NOMO-1 treated with DMSO at 0.1 percent for 48 hours (cell line): Measurements from ENCODE around the gene CA9.

Experiments used
- DNase-seq: peaks from one replicate; lab custom pipeline; 2025; ENCODE audit not compliant: unreplicated experiment; lab: John Stamatoyannopoulos, UW

Gene CA9

GRCh38 chr9:35714123-35714522 is 40.4 kb downstream of the CA9 start:
- DNase-seq = no peak

GRCh38 chr9:35714579-35715252 is 41.0 kb downstream of the CA9 start:
- DNase-seq = no peak

- no peak for DNase-seq
Measured at GRCh38 chr9:35716230-35716629, 42.5 kb downstream of the CA9 start.

- no peak for DNase-seq
Measured at GRCh38 chr9:35717132-35717870, 43.6 kb downstream of the CA9 start.

- DNase-seq = no peak
Measured at GRCh38 chr9:35718721-35719511, 45.2 kb downstream of the CA9 start.

GRCh38 chr9:35719546-35719945 is 45.8 kb downstream of the CA9 start:
- DNase-seq = no peak

- DNase-seq = no peak
Measured at GRCh38 chr9:35723426-35723825, 49.7 kb downstream of the CA9 start.

- DNase-seq = no peak
Measured at GRCh38 chr9:35723908-35724307, 50.2 kb downstream of the CA9 start.

- no peak for DNase-seq
Measured at GRCh38 chr9:35725362-35725761, 51.6 kb downstream of the CA9 start.

GRCh38 chr9:35726931-35727330 is 53.2 kb downstream of the CA9 start:
- peak; percentile 52 for DNase-seq

GRCh38 chr9:35727676-35728040 is 53.9 kb downstream of the CA9 start:
- DNase-seq = no peak

GRCh38 chr9:35728041-35728971 is 54.6 kb downstream of the CA9 start:
- peak; percentile 76 for DNase-seq

GRCh38 chr9:35729101-35729500 is 55.4 kb downstream of the CA9 start:
- no peak for DNase-seq

- peak; percentile 70 for DNase-seq
Measured at GRCh38 chr9:35729700-35730485, 56.2 kb downstream of the CA9 start.

GRCh38 chr9:35730486-35730854 is 56.7 kb downstream of the CA9 start:
- no peak for DNase-seq
